Activated CD4-positive, CD25-positive, alpha-beta regulatory T cell treated with anti-CD3 and anti-CD28 coated beads, Interleukin-2, amount 50 U/mL, for 24 hours (primary cell): ENCODE data around the gene ZNF157.
"Not testable (repeated sequence)": the region's sequence is repeated elsewhere in the genome, so short reads cannot be mapped to it uniquely, and the experiment has no call there.

Experiments used
- ATAC-seq, 2 donors: fragments of 150-1000 bp; cut with Tn5 transposase; one replicate each; pipeline ENCODE4 v1.10.0; 2021; ENCODE audit warnings: mild to moderate bottlenecking in 1 of 2, moderate library complexity in 1 of 2

ZNF157 gene

DNA sequence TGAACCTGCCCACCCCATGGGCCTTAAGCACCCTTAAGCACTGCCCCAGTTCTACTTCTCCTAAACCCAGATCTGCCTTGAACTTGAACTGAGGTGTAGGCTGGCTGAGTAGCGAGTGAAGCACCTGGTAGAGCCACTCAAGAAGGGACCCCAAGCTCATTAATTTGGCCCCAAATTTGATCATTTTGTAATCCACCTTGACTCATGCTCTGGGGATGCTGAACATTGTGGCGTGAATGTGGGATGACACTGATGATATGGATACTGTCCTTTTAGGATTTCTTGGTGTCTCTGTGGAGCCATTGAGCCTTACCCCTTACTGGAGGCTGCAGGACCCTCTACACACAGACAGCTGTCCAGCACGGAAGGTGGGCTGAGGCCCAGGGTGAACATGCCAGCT lies at the start of gene ZNF157:
TSS of gene ZNF157 (plus strand) at position 301 of the 400 bp plus-strand sequence. CDS start at position 392, 91 bp downstream.
- no peak for ATAC-seq

DNA sequence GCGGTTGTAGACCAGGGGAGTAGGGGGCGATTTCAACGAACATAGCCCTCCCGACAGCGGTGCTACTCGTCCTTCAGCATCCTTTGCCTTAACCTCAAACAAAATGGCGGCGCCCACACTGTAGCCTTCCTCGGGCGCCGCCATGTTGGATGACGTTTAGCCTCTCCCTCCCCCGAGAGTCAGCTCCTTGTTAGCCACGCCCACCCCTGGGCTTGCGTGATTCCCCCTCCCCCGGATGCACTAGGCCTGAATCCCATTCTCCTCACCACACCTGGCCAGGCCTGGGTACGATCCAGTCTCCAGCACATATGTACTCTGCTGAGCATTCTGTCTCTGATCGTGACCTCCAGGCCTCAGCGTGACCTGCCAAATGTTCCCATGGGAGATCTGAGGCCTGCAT lies 49.0 kb upstream of the ZNF157 start:
- no peak for ATAC-seq

DNA sequence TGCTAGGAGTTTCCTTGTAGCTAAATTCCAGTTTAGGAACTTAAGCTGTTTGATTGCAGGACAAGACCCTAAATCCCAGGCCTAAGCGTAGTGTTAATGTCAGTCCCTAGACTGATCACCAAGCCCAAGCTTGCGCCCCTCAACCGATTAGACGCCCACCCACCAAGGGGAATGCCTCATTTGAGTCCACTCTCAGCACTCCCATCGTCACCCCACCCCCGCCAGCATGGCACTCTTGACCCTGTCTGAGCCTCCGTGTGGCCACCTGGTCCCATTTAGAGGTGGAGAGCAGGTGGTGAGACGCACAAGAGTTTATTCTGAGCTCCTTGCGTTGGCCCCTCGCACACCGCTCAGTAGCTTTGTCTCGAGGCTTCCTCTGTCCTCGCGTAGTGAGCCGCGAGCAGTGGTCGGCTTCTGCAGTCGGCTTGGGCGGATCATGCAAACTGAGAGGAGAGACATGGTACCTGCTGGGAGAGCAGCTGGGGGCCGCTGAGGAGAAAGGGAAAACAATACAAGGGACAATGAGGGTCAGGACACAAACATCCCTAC lies 48.5 kb upstream of the ZNF157 start:
- ATAC-seq, result no peak

DNA sequence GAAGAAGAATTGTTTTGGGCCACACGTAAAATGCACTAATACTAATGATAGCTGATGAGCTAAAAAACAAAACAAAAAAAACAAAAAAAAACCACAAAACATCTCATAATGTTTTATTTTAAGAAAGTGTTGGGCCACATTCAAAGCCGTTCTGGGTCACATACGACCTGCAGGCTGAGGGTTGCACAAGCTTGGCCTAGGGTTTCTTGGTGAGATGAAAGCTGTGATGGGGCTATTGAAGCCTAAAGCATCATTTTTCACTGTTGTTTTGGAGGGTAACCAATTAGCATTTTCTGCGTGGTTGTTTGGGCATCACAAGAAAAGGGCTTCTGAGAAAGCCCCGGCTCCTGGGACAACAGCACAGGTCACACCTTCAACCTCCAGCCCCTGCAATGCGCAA lies 42.5 kb upstream of the ZNF157 start:
- ATAC-seq, result no peak

- not testable (repeated sequence) for ATAC-seq
Observed at GRCh38 chrX:47332729-47333128, 37.6 kb upstream of the ZNF157 start.

DNA sequence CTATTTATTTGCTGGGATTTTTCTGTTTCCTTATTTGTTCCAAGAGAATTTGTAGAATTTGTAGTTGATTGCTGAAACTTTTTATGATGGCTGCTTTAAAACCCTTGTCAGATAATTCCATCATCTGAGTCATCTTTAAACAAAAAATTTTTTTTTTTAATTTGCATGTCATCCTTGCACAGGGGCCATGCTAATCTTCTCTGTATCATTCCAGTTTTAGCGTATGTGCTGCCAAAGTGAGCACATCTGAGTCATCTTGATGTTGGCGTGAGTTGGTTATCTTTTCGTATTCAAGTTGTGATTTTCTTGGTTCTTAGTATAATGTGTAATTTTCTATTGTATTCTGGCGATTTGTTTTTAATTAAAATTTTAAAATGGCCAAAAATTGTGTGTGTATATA lies 18.7 kb upstream of the ZNF157 start:
- ATAC-seq, result peak; percentile 60 to 62

DNA sequence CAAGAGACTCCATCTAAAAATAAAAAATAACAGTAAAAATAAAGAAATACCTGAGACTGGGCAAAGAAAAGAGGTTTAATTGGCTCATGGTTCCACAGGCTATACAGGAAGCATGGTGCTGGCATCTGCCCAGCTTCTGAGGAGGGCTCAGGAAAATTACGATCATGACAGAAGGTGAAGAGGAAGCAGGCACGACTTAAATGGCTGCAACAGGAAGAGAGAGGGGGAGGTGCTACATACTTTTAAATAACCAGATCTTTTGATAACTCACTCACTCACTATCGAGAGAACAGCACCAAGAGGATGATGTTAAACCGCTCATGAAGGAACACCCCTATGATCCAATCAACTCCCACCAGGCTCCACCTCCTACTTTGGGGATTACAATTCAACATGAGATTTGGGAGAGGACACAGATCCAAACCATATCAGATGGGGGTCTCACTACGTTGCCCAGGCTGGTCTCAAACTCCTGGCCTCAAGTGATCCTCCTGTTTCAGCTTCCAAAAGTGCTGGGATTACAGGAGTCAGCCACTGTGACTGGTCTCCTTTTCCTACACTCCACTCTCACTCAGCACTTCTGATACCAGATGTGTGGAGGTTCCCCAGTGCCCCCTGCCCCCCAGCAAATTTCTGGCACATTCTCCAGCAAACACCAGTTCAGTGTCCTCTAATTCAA lies 11.9 kb upstream of the ZNF157 start:
- peak; percentile 42 to 56 for ATAC-seq

- no peak for ATAC-seq
Observed at GRCh38 chrX:47360423-47361179, 9.8 kb upstream of the ZNF157 start.

DNA sequence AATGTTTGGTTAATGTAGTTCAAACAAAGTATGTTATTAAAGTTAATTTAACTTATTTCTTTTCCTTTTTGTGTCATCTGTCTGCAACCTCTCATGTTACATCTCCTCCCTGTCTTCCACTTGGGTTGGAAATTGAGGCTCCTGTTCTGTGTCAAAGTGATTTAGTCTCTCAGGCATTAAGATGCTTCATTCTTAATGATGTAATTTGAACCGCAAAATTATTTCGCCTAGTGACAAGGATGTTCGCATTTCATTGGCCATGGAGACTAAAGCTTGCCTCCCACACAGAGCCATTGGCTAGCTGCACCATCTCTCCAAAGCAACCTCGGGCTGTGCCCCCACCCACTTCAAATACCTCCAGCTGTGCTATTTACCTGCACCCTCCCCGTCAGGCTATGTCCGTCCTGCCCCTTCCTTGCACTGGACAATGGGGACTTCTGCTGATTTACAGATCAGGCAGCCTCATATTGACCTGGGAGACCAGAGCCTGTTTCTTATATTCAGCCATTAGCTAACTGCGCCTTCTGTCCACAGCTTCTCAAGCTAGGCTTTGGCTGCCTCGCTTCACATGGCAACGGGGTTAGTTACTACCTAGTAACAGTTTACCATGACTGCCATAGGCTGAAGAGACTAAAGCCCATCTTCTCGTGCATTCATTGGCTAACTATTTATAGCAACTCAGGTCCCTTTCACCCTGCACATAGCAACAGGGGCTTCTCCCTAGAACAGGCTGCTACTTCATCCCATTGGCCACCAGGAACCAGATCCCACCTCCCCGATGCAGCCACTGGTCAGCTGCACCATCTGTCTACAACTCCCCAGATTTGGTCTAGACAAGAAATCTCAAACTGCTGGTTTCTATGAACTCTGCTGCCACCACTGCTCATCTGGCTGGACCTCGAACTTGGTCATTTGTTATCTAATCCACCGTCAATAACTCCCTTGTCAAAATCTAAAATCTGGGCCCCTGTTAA lies 8.6 kb upstream of the ZNF157 start:
- ATAC-seq, result peak; percentile 50

DNA sequence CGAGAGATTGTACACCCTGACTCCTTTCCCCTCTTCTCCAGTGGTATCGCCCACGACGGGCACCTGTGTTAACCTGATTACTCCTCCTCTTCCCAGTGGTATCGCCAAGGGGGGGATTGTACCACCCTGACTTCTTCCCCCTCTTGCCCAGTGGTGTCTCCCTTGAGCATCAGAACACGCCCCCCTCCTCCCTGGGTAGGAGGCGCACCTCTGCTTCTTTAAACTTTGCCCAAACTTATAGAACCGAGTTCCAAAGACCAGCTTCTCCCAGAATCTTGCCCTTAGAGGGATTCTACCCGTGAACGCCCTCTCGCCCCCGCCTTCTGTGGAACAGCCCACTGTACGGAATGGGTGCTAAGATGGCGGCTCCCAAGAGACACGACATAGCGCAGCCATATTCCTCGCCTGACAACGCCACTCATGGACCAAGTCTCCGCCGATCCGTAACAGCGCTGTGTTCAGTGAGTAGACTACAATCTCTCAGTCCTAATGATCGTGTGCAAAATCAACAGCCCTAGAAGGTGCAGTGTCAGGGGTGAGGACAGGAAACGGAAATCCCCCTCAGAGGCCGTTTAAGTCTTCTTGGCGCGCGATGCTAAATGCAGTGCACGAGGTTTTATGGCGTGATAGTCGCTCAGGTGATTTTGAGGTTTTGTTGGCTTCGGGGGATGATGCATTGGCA lies 4.2 kb upstream of the ZNF157 start:
- peak; percentile 91 to 92 for ATAC-seq

GRCh38 chrX:47373198-47373597 lies 2.8 kb downstream of the ZNF157 start:
- no peak for ATAC-seq

GRCh38 chrX:47380268-47380667 lies 9.9 kb downstream of the ZNF157 start:
- peak; percentile 65 for ATAC-seq

- not testable (repeated sequence) for ATAC-seq
Observed at GRCh38 chrX:47380837-47381236, 10.5 kb downstream of the ZNF157 start.

DNA sequence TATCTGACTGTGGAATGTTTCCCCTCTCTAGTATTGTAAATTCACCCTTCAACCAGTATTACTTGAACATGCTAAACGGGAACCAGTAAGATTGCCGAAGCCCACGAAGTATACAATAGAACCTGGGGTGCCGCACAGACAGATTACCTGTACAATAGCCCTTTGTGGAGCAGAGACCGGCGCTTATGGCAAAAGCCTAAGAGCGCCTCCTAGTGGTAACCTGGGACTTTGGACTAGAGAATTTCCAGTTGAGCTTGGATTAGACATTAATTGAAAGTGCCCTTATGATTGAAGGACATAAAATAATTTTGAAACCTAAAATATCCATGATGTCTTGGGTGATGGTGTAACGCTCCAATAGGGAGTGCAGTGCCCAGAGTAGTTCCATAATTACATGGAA lies 14.1 kb downstream of the ZNF157 start:
- ATAC-seq, result peak; percentile 64 to 79

DNA sequence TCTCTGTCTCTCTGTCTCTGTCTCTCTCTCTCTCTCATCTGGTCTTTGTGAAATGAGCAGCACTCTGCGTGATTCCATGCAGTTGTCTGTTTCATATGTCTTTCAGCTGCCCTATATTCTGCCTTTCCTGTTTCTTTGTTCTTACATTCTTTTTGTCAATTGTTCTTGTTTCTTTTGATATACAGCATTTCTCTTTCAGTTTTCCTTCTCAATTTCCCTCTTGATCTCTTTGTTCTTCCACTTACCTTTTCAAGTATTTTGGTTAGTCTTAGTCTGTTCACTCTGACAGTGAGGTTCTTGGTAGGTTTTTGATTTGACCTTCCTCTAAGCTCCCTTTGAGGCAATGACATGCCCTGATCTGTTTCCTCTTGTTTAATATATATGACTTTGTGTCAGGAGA lies 20.4 kb downstream of the ZNF157 start:
- ATAC-seq, result no peak

DNA sequence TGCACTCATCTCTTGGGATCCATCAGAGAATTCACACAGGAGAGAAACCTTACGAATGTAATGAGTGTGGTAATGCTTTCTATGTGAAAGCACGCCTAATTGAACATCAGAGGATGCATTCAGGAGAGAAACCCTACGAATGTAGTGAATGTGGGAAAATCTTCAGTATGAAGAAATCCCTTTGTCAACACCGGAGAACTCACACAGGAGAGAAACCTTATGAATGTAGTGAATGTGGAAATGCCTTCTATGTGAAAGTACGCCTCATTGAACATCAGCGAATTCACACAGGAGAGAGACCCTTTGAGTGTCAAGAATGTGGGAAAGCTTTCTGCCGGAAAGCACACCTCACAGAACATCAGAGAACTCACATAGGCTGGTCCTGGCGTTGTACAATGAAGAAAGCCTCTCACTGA lies 42.8 kb downstream of the ZNF157 start:
- ATAC-seq, result no peak

DNA sequence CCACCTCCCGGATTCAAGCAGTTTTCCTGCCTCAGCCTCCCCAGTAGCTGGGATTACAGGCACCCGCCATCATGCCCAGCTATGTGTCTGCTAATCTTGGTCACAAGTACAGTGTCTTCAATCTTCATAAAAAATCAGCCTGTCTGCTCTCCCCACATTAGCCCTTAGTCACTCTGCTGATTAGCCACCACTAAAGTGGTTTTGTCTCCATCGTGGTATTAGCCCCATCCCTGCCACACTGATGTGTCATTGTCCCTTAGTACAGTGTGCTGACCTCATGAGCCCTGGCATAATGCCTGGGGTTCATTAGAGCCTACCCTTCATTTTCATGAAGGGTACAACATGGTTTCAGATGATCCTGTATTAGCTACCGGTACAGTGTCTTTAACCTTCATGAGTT lies 49.9 kb downstream of the ZNF157 start:
- no peak for ATAC-seq

- no peak for ATAC-seq
Observed at GRCh38 chrX:47420962-47421361, 50.6 kb downstream of the ZNF157 start.

DNA sequence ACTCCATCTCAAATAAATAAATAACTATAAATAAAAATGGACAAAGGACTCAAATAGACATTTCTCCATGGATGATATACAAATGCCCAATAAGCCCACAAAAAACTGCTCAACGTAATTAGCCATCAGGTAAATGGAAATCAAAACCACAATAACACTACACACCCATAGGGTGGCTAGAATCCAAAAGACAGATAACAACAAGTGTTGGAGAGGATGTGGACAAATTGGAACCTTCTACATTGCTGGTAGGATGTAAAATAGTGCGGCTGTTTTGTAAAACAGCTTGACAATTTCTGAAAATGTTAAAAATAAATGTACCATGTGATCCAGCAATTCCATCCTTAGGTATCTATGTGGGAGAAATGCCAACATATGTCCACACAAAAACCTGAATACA lies 52.1 kb downstream of the ZNF157 start:
- no peak for ATAC-seq

GRCh38 chrX:47430925-47431324 lies 60.5 kb downstream of the ZNF157 start:
- no peak for ATAC-seq

- no peak for ATAC-seq
Observed at GRCh38 chrX:47446431-47446830, 76.1 kb downstream of the ZNF157 start.

- ATAC-seq, result no peak
Observed at GRCh38 chrX:47446971-47447370, 76.6 kb downstream of the ZNF157 start.
